HCT116 (cell line): ENCODE results near the gene TIMM10B. TPM values are rescaled to one million over a fixed set of nuclear protein-coding genes. Genes with fewer than 3 reads are reported as not detected.

Experiments used
- ATAC-seq: fragments of 200-7000 bp; cut with Tn5 transposase; 2 replicates; pipeline ENCODE4 v1.9.1; 2020; ENCODE audit warnings: mild to moderate bottlenecking, moderate library complexity
- BruUV-seq: library from RNA; stranded (reverse); fragments of 400-500 nt; replicated peaks from 2 replicates; lab custom pipeline; 2021; lab: Mats Ljungman, UMichigan
- CTCF ChIA-PET: fragments of 300-600 bp; sonication (Branson Sonifier 250); formaldehyde crosslinking; loops from one replicate; lab custom pipeline; 2021; ENCODE audit warnings: antibody characterized with exemption; lab: Charles Lee
- POLR2A ChIA-PET: fragments of 300-600, 350-600 bp; sonication (Branson Sonifier 250); formaldehyde crosslinking; loops from one replicate; lab custom pipeline; 2021; ENCODE audit warnings: antibody characterized with exemption; lab: Charles Lee
- RAD21 ChIA-PET, 2 experiments: fragments of 300-600 bp; sonication (Branson Sonifier 250); formaldehyde crosslinking; loops; one replicate each; lab custom pipeline; 2023; ENCODE audit warnings: low total read pairs in 2 of 2; ENCODE audit not compliant: uncharacterized antibody in 2 of 2, unreplicated experiment in 2 of 2, low non-redundant PET in 1 of 2; lab: Charles Lee
- DNase-seq: peaks from one replicate; pipeline ENCODE4 v3.0.0-alpha.2; 2010; ENCODE audit warnings: low read depth, low spot score
- H2AFZ ChIP-seq: fragments of 200-600 bp; shearing (Covaris generic), sonication (generic); 2 replicates; pipeline ENCODE4 v1.6.1; 2017; ENCODE audit warnings: low read depth, mixed run types, mixed read lengths, antibody characterized with exemption, low read length; ENCODE audit not compliant: poor library complexity, severe bottlenecking
- H3K27ac ChIP-seq: 2 replicates; pipeline ENCODE4 v1.5.1; 2012; ENCODE audit warnings: low read depth, low read length
- H3K27me3 ChIP-seq: fragments of 200-600 bp; sonication (generic); 2 replicates; pipeline ENCODE4 v1.6.1; 2016; ENCODE audit warnings: mixed run types, low read length, mixed read lengths; ENCODE audit not compliant: insufficient read depth
- H3K36me3 ChIP-seq, 2 experiments: fragments of 200-500 bp in 1 of 2; fragments of 200-600 bp in 1 of 2; sonication (Bioruptor generic) in 1 of 2; sonication (generic) in 1 of 2; 2 replicates each; pipeline versions ENCODE4 v1.5.1 to v1.6.1; 2014 to 2016; ENCODE audit warnings: low read length in 2 of 2, inconsistent platforms in 1 of 2, mixed read lengths in 1 of 2, mixed run types in 1 of 2; ENCODE audit not compliant: insufficient read depth in 2 of 2, control insufficient read depth in 1 of 2
- H3K4me1 ChIP-seq, 2 experiments: fragments of 200-600 bp in 1 of 2; sonication (generic) in 1 of 2; 2 replicates each; pipeline versions ENCODE4 v1.5.1 to v1.6.1; 2012 to 2017; ENCODE audit warnings: low read length in 2 of 2, inconsistent platforms in 1 of 2, mild to moderate bottlenecking in 1 of 2, mixed read lengths in 1 of 2, mixed run types in 1 of 2, moderate library complexity in 1 of 2; ENCODE audit not compliant: insufficient read depth in 2 of 2, control insufficient read depth in 1 of 2
- H3K4me2 ChIP-seq: fragments of 200-600 bp; sonication (generic); 2 replicates; pipeline ENCODE4 v1.6.1; 2017; ENCODE audit warnings: mixed run types, low read length, mixed read lengths
- H3K4me3 ChIP-seq, 2 experiments: fragments of 200-600 bp in 1 of 2; sonication (generic) in 1 of 2; replicated peaks in 1 of 2; 2 replicates each; pipeline ENCODE4 v1.5.1; 2011 to 2016; ENCODE audit warnings: low read length in 2 of 2, control low read depth in 1 of 2, low read depth in 1 of 2, mild to moderate bottlenecking in 1 of 2, mixed read lengths in 1 of 2, mixed run types in 1 of 2
- H3K79me2 ChIP-seq: fragments of 200-600 bp; sonication (generic); 2 replicates; pipeline ENCODE4 v1.6.1; 2017; ENCODE audit warnings: mild to moderate bottlenecking, mixed run types, low read length, moderate library complexity, mixed read lengths; ENCODE audit not compliant: insufficient read depth
- H3K9ac ChIP-seq: fragments of 200-600 bp; sonication (generic); 2 replicates; pipeline ENCODE4 v1.6.1; 2016; ENCODE audit warnings: low read length, mixed read lengths
- H3K9me2 ChIP-seq: fragments of 200-600 bp; sonication (generic), shearing (Covaris generic); 2 replicates; pipeline ENCODE4 v1.6.1; 2017; ENCODE audit warnings: mixed run types, mild to moderate bottlenecking, moderate library complexity; ENCODE audit not compliant: insufficient read depth
- H3K9me3 ChIP-seq, 2 experiments: fragments of 200-500 bp in 1 of 2; fragments of 200-600 bp in 1 of 2; sonication (Bioruptor generic) in 1 of 2; sonication (generic) in 1 of 2; 2 replicates each; pipeline ENCODE4 v1.6.1; 2014 to 2017; ENCODE audit warnings: low read length in 2 of 2, mixed read lengths in 2 of 2, inconsistent platforms in 1 of 2, low read depth in 1 of 2, mild to moderate bottlenecking in 1 of 2, mixed run types in 1 of 2, moderate library complexity in 1 of 2; ENCODE audit not compliant: control insufficient read depth in 1 of 2, insufficient read depth in 1 of 2
- H4K20me1 ChIP-seq: fragments of 200-600 bp; sonication (generic), shearing (Covaris generic); 2 replicates; pipeline ENCODE4 v1.6.1; 2017; ENCODE audit warnings: mixed run types, mild to moderate bottlenecking, moderate library complexity; ENCODE audit not compliant: insufficient read depth
- CEBPB ChIP-seq: IDR thresholded peaks from 2 replicates; pipeline ENCODE4 v1.6.1; 2012; ENCODE audit warnings: low read depth
- ELF1 ChIP-seq: IDR thresholded peaks from 2 replicates; pipeline ENCODE4 v1.6.1; 2012; ENCODE audit warnings: low read depth, borderline replicate concordance
- EZH2phosphoT487 ChIP-seq: fragments of 200-600 bp; IDR thresholded peaks from 2 replicates; pipeline ENCODE4 v1.6.1; 2018; ENCODE audit warnings: antibody characterized with exemption, borderline replicate concordance
- FOSL1 ChIP-seq: IDR thresholded peaks from 2 replicates; pipeline ENCODE4 v1.6.1; 2012; ENCODE audit warnings: low read depth
- ZFX ChIP-seq: fragments of 450-650 bp; IDR thresholded peaks from 2 replicates; pipeline ENCODE4 v1.6.1; 2017
- intact Hi-C: fragments of 100-400 bp; cut with micrococcal nuclease; formaldehyde crosslinking; loops from 2 replicates; pipeline ENCODE4 v1.10.0; 2022
- total RNA-seq: library from RNA; stranded (reverse); gene quantifications from one replicate; pipeline ENCODE4 v1.2.1, GENCODE V29; 2021; ENCODE audit not compliant: unreplicated experiment
- TF ChIP-seq, protein P1 (sequence below): IDR thresholded peaks from 2 replicates; pipeline ENCODE4 v1.6.1; 2012
- TF ChIP-seq, protein P2 (sequence below): IDR thresholded peaks from 2 replicates; pipeline ENCODE4 v1.6.1; 2012

TIMM10B gene
- total RNA-seq, 1 experiment from 2014 or later, result 22.9 TPM

DNA sequence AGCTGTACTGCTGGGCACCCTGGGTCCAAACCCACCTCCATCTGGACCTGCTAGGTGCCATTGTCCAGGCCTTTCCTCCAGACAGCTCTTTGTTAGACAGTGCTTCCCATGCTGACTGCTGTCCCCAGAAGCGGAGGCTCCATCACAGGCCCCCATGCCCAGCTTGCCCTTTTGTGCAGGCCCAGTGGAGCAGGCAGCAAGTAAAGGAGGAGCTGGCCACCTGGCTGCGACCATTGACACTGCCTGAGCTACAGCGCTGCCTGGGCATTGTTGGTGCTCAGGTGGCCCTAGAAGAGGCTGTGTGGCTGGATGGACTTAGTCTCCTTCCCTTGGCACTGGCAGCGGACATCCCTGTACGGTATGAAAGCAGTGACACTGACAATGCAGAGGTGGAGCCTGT, 17.2 kb downstream of the TIMM10B start:
- H3K36me3 ChIP-seq, result no peaks in the 10 kb centered on the region

DNA sequence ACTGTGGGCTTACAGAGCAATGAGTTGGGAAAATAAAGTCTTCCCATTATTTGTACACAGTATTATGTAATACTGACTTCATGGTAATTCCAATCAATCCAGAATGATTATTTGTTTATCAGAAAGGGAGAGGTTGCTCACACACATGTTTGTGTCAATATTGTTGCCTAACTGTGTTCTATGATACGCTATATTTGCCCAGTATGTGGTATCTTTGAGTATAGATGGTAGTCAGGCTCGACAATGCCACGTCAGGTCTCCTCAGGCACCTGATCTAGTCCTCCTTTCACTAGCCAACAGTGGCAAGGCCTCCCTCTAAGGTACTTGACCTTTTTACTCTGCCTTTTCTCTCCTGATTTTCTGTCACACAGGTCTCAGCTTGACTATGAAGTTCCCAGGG, 21.1 kb downstream of the TIMM10B start:
- no peaks in the 10 kb centered on the region for H3K79me2 ChIP-seq
- POLR2A ChIA-PET, result no interaction called here
- no peak for DNase-seq
- no peaks in the 10 kb centered on the region for H3K27me3 ChIP-seq
- no peak overlapping the region for H2AFZ ChIP-seq
- H3K9me3 ChIP-seq, result no peaks in the 10 kb centered on the region
- TF ChIP-seq CEBPB, result no peak
- TF ChIP-seq, all 23 proteins: peak for 0
- Histone ChIP-seq H3K36me3 (no peaks in the 10 kb centered on the region), H3K4me1 (peaks cover 0 to 10% of the 10 kb centered on the region in 2 experiments; a peak in 2 of 4 replicates), H4K20me1 (no peaks in the 10 kb centered on the region), H3K9ac (no peak overlapping the region), H3K4me3 (no peak overlapping the region), H3K4me2 (no peak overlapping the region), H3K9me2 (no peaks in the 10 kb centered on the region), H3K27ac (no peak overlapping the region)
- RAD21 ChIA-PET, result no interaction called here
- CTCF ChIA-PET, result interaction anchor here (1.2 kb wide), 1 partner anchor 123 kb away, joined by 6 read pairs; no protein-coding TSS in a partner anchor
- ATAC-seq, result no peak
- intact Hi-C loops, result no loop called here
- BruUV-seq, result no TSS peak

More for the DNA sequence above, 17.2 kb downstream of the TIMM10B start:
- Histone ChIP-seq H3K9me3 (no peaks in the 10 kb centered on the region), H3K27me3 (no peaks in the 10 kb centered on the region), H3K79me2 (no peaks in the 10 kb centered on the region), H2AFZ (no peak overlapping the region)
- no TSS peak for BruUV-seq
- RAD21 ChIA-PET, result no interaction called here
- DNase-seq, result no peak
- POLR2A ChIA-PET, result no interaction called here
- TF ChIP-seq, protein P1, sequence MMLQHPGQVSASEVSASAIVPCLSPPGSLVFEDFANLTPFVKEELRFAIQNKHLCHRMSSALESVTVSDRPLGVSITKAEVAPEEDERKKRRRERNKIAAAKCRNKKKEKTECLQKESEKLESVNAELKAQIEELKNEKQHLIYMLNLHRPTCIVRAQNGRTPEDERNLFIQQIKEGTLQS, result no peak
- TF ChIP-seq CEBPB (no peak), FOSL1 (no peak), ELF1 (no peak), EZH2phosphoT487 (no peak), ZFX (no peak)
- TF ChIP-seq, protein P2, sequence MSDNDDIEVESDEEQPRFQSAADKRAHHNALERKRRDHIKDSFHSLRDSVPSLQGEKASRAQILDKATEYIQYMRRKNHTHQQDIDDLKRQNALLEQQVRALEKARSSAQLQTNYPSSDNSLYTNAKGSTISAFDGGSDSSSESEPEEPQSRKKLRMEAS, result no peak
- TF ChIP-seq, all 23 proteins: peak for 0
- intact Hi-C loops, result no loop called here
- Histone ChIP-seq H3K9ac (no peak overlapping the region), H4K20me1 (no peaks in the 10 kb centered on the region), H3K9me2 (no peaks in the 10 kb centered on the region), H3K4me1 (peaks cover 0 to 4% of the 10 kb centered on the region in 2 experiments; a peak in 1 of 4 replicates), H3K27ac (no peak overlapping the region), H3K4me3 (no peak overlapping the region), H3K4me2 (no peak overlapping the region)
- ATAC-seq, result no peak
- CTCF ChIA-PET, result interaction anchor here (1.8 kb wide), 1 partner anchor 119 kb away, joined by 5 read pairs; no protein-coding TSS in a partner anchor
